ENCODE results near the gene C5orf52.
"Not testable (repeated sequence)": the region's sequence is repeated elsewhere in the genome, so short reads cannot be mapped to it uniquely, and the experiment has no call there.

C5orf52 gene

DNA sequence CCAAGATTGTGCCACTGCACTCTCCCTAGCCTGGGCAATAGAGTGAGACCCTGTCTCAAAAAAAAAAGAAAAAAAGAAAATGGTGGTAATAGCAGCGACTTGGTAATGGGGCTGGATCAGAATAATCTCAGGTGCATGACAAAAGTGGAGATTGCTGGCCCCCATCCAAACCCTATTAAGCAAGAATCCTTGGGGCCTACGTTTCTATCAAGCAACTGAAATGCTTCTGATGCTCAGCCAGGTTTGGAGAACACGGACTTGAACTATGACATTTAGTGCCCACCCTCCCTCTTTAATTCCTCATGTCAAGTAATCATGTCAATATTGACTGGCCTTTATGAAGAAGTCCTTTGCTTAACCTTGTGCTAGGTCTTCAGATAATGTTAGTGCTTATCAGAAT, 6.6 kb downstream of the C5orf52 start:
- no peak for DNase-seq (ENCODE audit: low spot score)

DNA sequence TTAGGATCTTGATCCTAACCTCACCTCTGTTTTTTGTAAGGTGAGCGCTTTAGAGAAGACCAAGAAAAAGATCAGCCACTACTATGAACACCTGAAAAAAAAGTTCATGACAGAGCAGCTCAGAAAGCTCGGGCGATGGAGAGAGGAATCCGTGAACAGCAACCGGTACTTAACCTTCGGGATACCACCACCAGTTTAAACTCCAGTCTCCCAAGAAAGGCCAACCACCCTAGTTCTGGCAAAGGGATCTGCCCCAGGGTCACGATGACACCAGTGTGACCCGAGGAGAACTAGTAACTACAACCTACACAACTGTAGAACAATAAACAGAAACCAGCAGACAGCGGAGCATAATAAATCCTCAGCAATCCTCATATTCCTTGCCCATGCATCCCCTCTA, 8.5 kb downstream of the C5orf52 start:
- no peak for DNase-seq (ENCODE audit: low spot score)

- no peak for DNase-seq (ENCODE audit: low spot score)
Observed at GRCh38 chr5:157680239-157680638, 8.9 kb downstream of the C5orf52 start.

DNA sequence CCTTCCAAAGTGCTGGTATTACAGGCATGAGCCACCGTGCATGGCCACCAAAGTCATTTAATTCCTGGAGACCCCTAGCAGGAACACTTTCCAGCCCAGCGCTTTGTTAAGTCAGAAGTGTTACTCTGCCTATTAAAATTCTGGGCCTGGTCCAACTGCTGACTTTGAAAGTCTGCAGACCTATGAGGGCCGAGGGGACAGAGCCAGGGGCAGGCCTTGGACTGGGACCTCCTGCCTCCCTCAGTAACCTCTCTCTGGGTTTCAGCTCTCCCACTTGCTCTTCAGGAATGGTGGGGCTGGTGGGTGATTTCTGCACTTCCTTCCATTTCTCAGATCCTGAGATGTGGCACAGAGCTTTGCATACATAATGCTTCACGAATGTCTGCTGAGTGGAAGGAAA, 9.7 kb downstream of the C5orf52 start:
- DNase-seq (ENCODE audit: low spot score): no peak

- no peak for DNase-seq (ENCODE audit: low spot score)
Observed at GRCh38 chr5:157682257-157682656, 10.9 kb downstream of the C5orf52 start.

DNA sequence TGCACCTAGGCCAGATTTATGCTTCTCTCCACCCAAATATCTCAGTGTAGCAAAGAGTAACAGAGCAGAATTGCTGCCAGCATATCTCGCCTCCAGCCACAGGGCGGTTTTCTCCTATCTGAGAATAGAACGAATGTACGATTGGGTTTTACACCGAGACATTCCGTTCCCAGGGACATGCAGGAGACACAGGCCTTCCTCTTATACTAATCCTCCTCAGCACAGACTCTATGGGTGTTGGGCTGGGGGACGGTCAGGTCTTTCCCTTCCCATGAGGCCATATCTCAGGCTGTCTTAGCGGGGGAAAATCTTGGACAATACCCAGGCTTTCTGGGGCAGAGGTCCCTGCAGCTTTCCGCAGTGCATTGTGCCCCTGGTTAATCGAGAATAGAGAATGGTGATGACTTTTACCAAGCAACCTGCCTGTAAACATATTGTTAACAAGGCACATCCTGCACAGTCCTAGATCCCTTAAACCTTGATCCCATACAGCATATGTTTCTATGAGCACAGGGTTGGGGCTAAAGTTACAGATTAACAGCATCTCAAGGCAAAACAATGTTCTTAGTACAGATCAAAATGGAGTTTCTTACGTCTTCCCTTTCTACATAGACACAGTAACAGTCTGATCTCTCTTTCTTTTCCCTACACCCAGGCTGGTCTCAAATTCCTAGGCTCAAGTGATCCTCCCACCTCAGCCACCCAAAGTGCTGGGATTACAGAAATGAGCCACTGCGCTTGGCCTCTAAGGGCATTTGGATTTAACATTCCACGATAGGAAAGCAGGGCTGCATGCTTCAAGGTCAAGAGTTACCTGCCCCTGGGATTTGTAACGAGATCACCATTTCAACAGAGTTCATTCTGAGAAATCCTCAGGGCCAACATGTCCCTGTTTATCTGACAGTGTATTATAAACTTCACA, 15.2 kb downstream of the C5orf52 start:
- DNase-seq (ENCODE audit: low spot score): not testable (repeated sequence)

- DNase-seq (ENCODE audit: low spot score): no peak
Observed at GRCh38 chr5:157687198-157687554, 15.8 kb downstream of the C5orf52 start.

DNA sequence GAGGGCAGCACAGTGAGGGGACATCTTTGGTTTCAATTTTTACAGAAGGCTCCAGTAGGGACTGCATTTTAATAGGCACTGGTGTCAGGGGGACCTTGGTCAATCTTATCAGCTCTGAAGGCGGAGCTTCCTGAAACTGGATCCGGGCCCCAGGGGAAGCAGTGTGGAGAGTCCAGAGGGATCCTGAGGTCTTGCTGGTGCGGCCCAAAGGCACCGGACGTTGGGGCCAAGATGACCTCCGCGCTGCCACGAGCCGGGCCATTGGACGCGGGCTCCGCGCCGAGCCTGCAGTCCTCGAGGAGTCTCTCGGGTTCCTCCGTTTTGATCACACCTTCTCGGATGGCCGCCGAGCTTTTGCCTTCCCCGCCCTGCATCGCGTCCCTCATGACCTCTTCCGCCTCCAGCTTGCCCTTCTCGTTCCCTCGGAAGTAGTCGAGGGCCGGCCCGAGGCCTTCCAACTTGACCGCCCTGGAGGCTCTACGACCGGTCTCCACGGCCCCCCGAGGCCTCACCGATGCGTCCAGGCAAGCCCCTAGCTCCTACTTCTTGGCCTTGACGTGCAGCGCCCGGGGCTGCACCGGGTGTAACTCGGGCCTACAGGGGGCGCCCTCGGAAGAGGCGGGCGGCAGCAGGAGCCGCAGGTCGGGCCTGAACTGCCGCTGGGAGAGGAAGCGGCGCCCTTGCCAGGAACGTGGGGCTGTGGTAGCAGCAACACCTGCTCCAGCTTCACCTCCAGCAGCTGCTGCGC, 18.8 kb downstream of the C5orf52 start:
- no peak for DNase-seq (ENCODE audit: low spot score)

GRCh38 chr5:157690690-157691433, 19.5 kb downstream of the C5orf52 start:
- DNase-seq (ENCODE audit: low spot score): no peak

- DNase-seq (ENCODE audit: low spot score): not testable (repeated sequence)
Observed at GRCh38 chr5:157693816-157694215, 22.5 kb downstream of the C5orf52 start.

DNA sequence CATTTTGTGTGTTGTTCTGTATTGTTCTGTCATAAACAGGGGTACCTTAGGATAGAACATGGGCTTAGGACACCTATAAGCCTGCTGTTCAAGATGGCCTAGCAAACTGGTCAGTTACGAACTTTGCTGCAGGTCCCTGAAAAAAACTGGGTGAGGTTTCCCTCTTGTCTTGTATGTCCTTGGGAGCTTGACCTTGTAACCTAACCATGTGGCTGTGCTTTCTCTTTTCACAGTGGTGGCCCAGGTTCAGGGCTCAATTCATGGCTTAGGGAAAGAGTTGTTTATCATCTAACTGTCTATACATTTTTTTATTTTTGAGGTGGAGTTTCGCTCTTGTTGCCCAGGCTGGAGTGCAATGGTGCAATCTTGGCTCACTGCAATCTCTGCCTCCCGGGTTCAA, 24.8 kb downstream of the C5orf52 start:
- not testable (repeated sequence) for DNase-seq (ENCODE audit: low spot score)

- not testable (repeated sequence) for DNase-seq (ENCODE audit: low spot score)
Observed at GRCh38 chr5:157698674-157699073, 27.3 kb downstream of the C5orf52 start.

DNA sequence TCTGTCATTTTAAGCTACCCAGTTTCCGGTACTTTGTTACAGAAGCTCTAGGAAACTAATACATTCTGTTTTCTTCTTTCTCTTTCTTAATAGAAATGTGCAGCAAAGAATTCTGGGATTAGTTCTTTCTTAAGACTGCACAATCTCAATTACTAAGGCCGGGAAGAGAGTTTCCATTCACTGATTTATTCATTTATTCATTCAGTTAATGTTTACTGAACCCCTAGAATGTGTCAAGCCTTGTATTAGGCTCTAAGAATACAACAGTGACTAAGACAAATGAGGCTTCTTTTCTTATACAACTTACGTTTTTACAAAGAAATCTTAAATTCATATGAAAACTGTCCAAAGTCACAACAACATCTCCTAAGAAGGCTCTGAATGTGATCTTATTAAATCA, 32.4 kb downstream of the C5orf52 start:
- no peak for DNase-seq (ENCODE audit: low spot score)

DNA sequence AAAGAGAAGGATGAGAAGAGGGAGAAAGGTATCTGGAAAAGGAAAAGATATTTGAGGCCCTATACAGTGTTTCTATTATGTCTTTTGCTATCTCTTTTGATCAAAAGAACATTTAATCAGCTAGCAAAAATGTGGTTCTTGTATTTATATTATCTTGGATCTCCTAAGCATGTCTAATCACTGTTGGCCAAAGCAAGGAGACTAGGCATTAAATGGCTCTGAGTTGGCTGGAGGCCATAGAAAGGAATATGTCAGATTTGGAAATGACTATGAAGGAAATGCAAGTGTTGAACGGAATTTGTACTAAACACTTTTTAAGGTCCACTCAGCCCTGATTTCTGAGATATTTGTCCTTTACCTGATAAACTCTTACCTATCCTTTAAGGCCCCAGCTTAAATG, 37.5 kb downstream of the C5orf52 start:
- DNase-seq (ENCODE audit: low spot score): no peak

- no peak for DNase-seq (ENCODE audit: low spot score)
Observed at GRCh38 chr5:157709346-157709745, 38.0 kb downstream of the C5orf52 start.

- DNase-seq (ENCODE audit: low spot score): no peak
Observed at GRCh38 chr5:157710431-157710830, 39.1 kb downstream of the C5orf52 start.

GRCh38 chr5:157710882-157711281, 39.5 kb downstream of the C5orf52 start:
- no peak for DNase-seq (ENCODE audit: low spot score)

DNA sequence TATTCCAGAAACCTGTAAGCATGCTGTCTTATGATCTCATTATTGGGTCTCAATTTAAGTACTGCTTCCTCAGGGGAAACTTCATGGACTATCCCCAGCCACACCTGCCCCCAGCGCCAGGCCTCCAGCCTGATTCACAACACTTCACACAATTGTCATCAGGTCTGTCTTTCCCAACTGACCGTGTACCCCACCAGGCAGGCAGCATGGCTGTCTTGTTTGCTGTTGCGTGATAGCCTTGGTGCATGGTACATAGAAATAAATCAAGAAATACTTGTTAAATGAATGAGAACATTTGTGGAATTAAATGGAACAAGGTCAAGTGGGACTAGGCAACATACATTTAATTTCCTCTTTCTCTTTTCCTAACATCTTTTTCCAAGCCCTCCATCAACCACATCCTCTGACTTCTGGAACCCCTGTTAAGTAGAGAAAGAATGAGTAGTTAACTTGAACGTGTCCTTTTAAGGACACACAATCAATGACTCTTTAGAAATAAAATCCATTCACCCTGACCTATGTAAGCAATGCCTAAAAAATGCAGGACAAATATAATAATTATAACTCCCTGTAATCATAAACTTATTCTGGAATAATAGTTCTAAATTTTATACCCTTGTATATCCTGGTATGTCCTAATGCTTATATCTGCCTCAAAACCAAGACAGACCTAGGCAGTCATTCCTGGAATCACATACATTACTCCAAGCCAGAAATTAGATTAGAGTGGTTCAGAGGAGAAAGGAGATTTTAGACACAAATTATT, 42.7 kb downstream of the C5orf52 start:
- no peak for DNase-seq (ENCODE audit: low spot score)

- no peak for DNase-seq (ENCODE audit: low spot score)
Observed at GRCh38 chr5:157714596-157714864, 43.2 kb downstream of the C5orf52 start.

- DNase-seq (ENCODE audit: low spot score): peak; percentile 33
Observed at GRCh38 chr5:157718519-157718918, 47.2 kb downstream of the C5orf52 start.

DNA sequence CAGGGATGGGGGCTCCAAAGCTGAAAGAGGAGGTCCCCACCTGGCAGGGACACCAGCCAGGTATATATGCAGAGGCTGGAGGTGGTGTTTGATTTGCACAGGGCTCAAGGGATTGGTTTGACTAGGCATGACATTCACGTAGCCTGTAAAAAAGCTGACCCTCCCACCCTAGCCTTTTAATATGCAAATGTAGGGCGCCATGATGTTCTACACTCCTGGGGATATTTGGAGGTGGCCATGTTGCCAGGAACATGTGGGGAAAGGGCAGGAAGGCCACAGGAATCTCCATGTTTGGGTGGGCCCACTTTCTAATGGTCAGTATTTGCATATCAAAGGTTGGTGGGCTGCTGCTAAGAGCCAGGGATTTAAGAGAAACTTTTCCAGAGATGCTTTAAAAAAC, 47.9 kb downstream of the C5orf52 start:
- no peak for DNase-seq (ENCODE audit: low spot score)

DNA sequence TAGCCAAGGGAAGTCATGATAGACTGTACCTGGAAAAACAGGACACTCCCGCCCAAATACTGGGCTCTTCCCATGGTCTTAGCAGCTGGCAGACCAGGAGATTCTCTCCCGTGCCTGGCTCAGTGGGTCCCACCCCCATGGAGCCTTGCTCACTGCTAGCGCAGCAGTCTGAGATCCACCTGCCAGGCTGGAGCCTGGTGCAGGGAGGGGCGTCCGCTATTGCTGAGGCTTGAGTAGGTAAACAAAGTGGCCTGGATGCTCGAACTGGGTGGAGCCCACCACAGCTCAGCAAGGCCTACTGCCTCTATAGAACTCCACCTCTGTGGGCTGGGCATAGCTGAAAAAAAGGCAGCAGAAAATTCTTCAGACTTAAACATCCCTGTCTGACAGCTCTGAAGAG, 49.8 kb downstream of the C5orf52 start:
- DNase-seq (ENCODE audit: low spot score): no peak
